CD8-positive, alpha-beta memory T cell (primary cell): ENCODE data around the gene ZNF318. TPM values are rescaled to one million over a fixed set of nuclear protein-coding genes. Genes with fewer than 3 reads are reported as not detected.

Source experiments
- CTCF ChIA-PET: fragments of 350-600 bp; sonication (Branson Sonifier 250); formaldehyde crosslinking; loops from one replicate; lab custom pipeline; 2021; ENCODE audit warnings: antibody characterized with exemption; lab: Charles Lee
- POLR2A ChIA-PET: fragments of 350-600 bp; sonication (Branson Sonifier 250); formaldehyde crosslinking; loops from one replicate; lab custom pipeline; 2021; ENCODE audit warnings: antibody characterized with exemption; lab: Charles Lee
- DNase-seq, 5 donors: peaks; one replicate each; pipeline versions ENCODE4 v3.0.0 to v3.0.0-alpha.2; 2020 to 2022; ENCODE audit warnings: mixed read lengths in 1 of 5
- H3K27ac ChIP-seq: one replicate; pipeline ENCODE4 v1.7.0; 2013; ENCODE audit warnings: low read depth, mild to moderate bottlenecking, low read length, moderate library complexity
- H3K27me3 ChIP-seq: 2 replicates; pipeline ENCODE4 v1.7.0; 2013; ENCODE audit warnings: low read length, mild to moderate bottlenecking; ENCODE audit not compliant: insufficient read depth, poor library complexity, severe bottlenecking
- H3K36me3 ChIP-seq: 2 replicates; pipeline ENCODE4 v1.7.0; 2013; ENCODE audit warnings: mild to moderate bottlenecking, low read length, moderate library complexity; ENCODE audit not compliant: insufficient read depth
- H3K4me1 ChIP-seq: 2 replicates; pipeline ENCODE4 v1.7.0; 2013; ENCODE audit warnings: mild to moderate bottlenecking, low read length, moderate library complexity; ENCODE audit not compliant: insufficient read depth
- H3K4me3 ChIP-seq: 2 replicates; pipeline ENCODE4 v1.7.0; 2013; ENCODE audit warnings: mild to moderate bottlenecking, low read length
- H3K9me3 ChIP-seq: 2 replicates; pipeline ENCODE4 v1.7.0; 2013; ENCODE audit warnings: mild to moderate bottlenecking, low read length
- H3K27ac Mint-ChIP-seq, 8 donors: one replicate each; pipeline ENCODE4 v1.8.0; 2020 to 2021; ENCODE audit warnings: mixed read lengths in 8 of 8, mild to moderate bottlenecking in 6 of 8, inconsistent platforms in 3 of 8, moderate library complexity in 3 of 8
- H3K27me3 Mint-ChIP-seq, 2 donors: one replicate each; pipeline ENCODE4 v1.8.0; 2020 to 2021; ENCODE audit warnings: mixed read lengths in 2 of 2, mild to moderate bottlenecking in 1 of 2, moderate library complexity in 1 of 2
- H3K36me3 Mint-ChIP-seq, 3 donors: one replicate each; pipeline ENCODE4 v1.8.0; 2020 to 2021; ENCODE audit warnings: mixed read lengths in 3 of 3, inconsistent platforms in 1 of 3, mild to moderate bottlenecking in 1 of 3
- H3K4me1 Mint-ChIP-seq, 3 donors: one replicate each; pipeline ENCODE4 v1.8.0; 2020 to 2021; ENCODE audit warnings: mixed read lengths in 3 of 3, inconsistent platforms in 1 of 3, mild to moderate bottlenecking in 1 of 3
- H3K4me3 Mint-ChIP-seq, 7 donors: one replicate each; pipeline ENCODE4 v1.8.0; 2020 to 2021; ENCODE audit warnings: mixed read lengths in 7 of 7, mild to moderate bottlenecking in 6 of 7, moderate library complexity in 4 of 7, inconsistent platforms in 2 of 7
- H3K9me3 Mint-ChIP-seq, 5 donors: one replicate each; pipeline ENCODE4 v1.8.0; 2020 to 2022; ENCODE audit warnings: mixed read lengths in 5 of 5, mild to moderate bottlenecking in 3 of 5, moderate library complexity in 2 of 5, inconsistent platforms in 1 of 5
- polyA plus RNA-seq: library from polyadenylated mRNA; unstranded; fragments of 300-500 nt; fragmentation: Illumina TruSeq; gene quantifications from one replicate; pipeline ENCODE4 v1.2.3, GENCODE V29; 2021
- total RNA-seq, 2 experiments: library from RNA; stranded (reverse); gene quantifications; one replicate each; pipeline ENCODE4 v1.2.3, GENCODE V29; 2021

The ZNF318 gene
- total and polyA plus RNA-seq, 3 experiments from 2014 or later, result 6.4 to 12.0 (median 11.8) TPM

DNA sequence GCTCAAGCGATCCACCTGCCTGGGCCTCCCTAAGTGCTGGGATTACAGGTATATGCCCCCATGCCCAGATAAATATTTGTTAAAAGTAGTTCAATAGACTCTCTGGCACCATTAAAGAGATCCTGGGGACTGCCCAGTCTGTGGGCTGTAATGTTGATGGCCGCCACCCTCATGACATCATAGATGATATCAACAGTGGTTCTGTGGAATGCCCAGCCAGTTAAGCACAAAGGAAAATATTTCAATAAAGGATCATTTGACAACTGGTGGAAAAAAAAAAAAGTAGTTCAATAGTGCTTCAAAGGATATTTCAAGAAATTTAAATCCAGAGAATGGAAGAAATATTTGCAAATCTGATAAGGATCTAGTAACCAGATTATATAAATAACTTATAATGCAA lies 59.3 kb downstream of the ZNF318 start:
- Mint-ChIP-seq H3K9me3 (no peaks in the 10 kb centered on the region), H3K4me1 (peaks cover 3 to 19% (median 8%) of the 10 kb centered on the region in 3 donors), H3K4me3 (peak overlapping the region in 1 of 7 donors; percentile 24), H3K27me3 (peaks cover 8 to 13% of the 10 kb centered on the region in 2 donors), H3K36me3 (no peaks in the 10 kb centered on the region), H3K27ac (no peak overlapping the region)
- Histone ChIP-seq H3K9me3 (no peaks in the 10 kb centered on the region), H3K4me1 (peaks cover 15% of the 10 kb centered on the region), H3K27me3 (no peaks in the 10 kb centered on the region), H3K36me3 (no peaks in the 10 kb centered on the region), H3K27ac (no peak overlapping the region), H3K4me3 (no peak overlapping the region)
- ChIA-PET CTCF (interaction anchor here (1.0 to 4.1 kb wide), 5 partner anchors 13 to 196 kb away, joined by 3 to 18 read pairs (median 3); partner anchors contain the start of gene DNPH1), POLR2A (no interaction called here)
- DNase-seq, result no peak

GRCh38 chr6:43308990-43309477 lies 60.4 kb downstream of the ZNF318 start:
- H3K4me1 ChIP-seq, result peaks cover 15% of the 10 kb centered on the region

DNA sequence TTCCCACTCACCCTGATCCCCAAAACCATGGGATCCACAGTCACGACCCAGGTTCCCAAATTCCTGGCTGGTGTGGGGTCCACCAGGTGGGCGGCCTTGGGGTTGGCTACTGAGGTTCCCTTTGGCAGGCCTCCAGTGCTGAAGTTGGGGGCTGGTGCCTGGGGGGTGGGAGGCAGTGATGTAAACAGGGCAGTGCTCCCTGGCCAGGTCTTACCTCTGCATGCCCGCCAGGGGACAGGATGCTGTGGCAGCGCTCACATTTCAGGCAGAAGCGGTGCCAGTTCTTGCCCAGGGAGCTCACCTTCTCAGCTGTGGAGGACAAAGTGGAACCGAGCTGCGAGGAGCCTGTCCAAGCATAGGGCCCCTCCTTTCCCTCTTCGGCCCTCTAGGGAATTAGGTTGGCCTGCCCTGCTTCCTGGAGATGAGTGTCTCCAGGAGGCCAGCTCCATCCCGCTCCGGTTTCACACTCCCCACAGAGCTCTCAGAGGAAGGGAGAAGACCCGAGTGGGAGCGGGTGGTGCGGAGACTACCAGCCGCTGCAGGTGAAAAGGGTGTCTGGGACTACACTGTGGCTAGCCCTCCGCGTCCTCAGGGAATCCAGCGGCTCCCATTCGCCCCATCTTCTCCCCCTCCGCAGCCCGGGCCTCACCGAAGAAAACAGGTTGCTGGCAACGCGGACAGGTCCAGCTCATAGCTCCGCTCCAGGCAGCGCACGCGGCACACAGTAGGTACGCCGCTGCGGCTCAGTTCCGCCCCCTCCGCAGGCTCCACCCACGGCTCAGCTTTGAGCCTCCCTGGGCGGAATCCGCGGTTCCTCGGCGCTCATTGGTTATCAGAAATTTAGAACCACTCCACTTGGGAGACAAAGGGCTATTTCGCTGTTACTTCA lies 61.1 kb downstream of the ZNF318 start, which contains the start of gene CRIP3:
Gene CRIP3, minus strand, starts transcription at position 726 of the 889 bp plus-strand sequence. Its CDS starts 34 bp downstream, at position 692.
- H3K4me3 ChIP-seq, result peak within 1 kb of the TSS; percentile 64
- H3K27ac ChIP-seq, result no peak within 1 kb of the TSS
- POLR2A ChIA-PET, result interaction anchor here (0.9 kb wide), 1 partner anchor 61 kb away, joined by 3 read pairs; the partner anchor contains the start of gene ZNF318
- H3K4me1 ChIP-seq, result peaks cover 15% of the 10 kb centered on the region
- no peaks in the 10 kb centered on the region for H3K9me3 ChIP-seq
- no peaks in the 10 kb centered on the region for H3K36me3 Mint-ChIP-seq
- no peaks in the 10 kb centered on the region for H3K36me3 ChIP-seq
- peak; percentile 22 to 61 (median 28) for DNase-seq
- H3K4me1 Mint-ChIP-seq, result peaks cover 3 to 19% (median 8%) of the 10 kb centered on the region in 3 donors
- CTCF ChIA-PET, result interaction anchor here (0.9 to 4.1 kb wide), 11 partner anchors 11 to 198 kb away, joined by 3 to 18 read pairs (median 4); partner anchors contain the start of genes ABCC10, DNPH1, SLC22A7 and ZNF318
- peak within 1 kb of the TSS; percentile 75 to 83 (median 78) for H3K4me3 Mint-ChIP-seq
- no peaks in the 10 kb centered on the region for H3K9me3 Mint-ChIP-seq
- H3K27ac Mint-ChIP-seq, result peak within 1 kb of the TSS in 4 of 8 donors; percentile 38 to 61 (median 54)
- peaks cover 8 to 13% of the 10 kb centered on the region in 2 donors for H3K27me3 Mint-ChIP-seq
- H3K27me3 ChIP-seq, result no peaks in the 10 kb centered on the region

More at GRCh38 chr6:43308990-43309477, 60.4 kb downstream of the ZNF318 start:
- Histone ChIP-seq H3K4me3 (peak overlapping the region; percentile 64), H3K27ac (no peak overlapping the region), H3K27me3 (no peaks in the 10 kb centered on the region), H3K9me3 (no peaks in the 10 kb centered on the region), H3K36me3 (no peaks in the 10 kb centered on the region)
- peaks cover 3 to 19% (median 8%) of the 10 kb centered on the region in 3 donors for H3K4me1 Mint-ChIP-seq
- no peaks in the 10 kb centered on the region for H3K9me3 Mint-ChIP-seq
- peak overlapping the region; percentile 75 to 83 (median 78) for H3K4me3 Mint-ChIP-seq
- CTCF ChIA-PET, result interaction anchor here (0.9 to 4.1 kb wide), 9 partner anchors 11 to 118 kb away, joined by 3 to 18 read pairs (median 4); partner anchors contain the start of genes ABCC10, DNPH1, SLC22A7 and ZNF318
- DNase-seq, result no peak
- H3K27me3 Mint-ChIP-seq, result peaks cover 8 to 13% of the 10 kb centered on the region in 2 donors
- H3K36me3 Mint-ChIP-seq, result no peaks in the 10 kb centered on the region
- peak overlapping the region in 3 of 8 donors; percentile 38 to 60 (median 47) for H3K27ac Mint-ChIP-seq
- POLR2A ChIA-PET, result interaction anchor here (0.9 kb wide), 1 partner anchor 60 kb away, joined by 3 read pairs; the partner anchor contains the start of gene ZNF318

DNA sequence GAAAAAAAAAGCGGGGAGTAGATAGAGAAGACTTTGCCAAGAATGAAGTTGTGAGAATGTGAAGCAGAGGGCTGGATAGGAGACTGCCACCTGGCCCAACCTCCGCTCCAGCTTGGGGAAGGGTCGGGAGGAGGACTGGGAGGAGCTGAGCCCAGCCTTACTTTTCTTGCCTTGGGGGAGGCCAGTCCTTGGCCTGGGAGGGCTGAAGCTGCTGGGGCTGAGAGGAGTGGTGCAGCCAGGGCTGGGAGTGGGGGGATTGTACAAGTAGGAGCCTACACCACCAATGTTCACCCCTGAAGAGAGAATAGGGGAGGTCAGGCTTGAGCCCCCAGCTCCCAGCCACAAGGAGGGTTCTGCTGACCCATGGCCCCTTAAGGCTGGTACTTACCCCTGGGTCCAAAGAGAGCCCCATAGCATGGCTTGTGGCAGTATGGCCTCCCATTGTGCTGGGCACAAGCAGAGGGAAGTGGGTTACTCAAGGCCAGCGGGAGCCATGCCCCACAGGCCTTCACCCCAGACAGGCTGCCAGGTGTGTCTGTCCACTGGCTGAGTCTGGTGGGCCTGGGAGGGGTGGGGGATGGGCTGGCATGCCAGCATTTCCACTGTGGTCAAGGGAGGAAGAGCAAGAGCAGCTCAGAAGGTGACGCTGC lies 61.9 kb downstream of the ZNF318 start:
- Histone ChIP-seq H3K4me1 (peaks cover 15% of the 10 kb centered on the region), H3K4me3 (no peak overlapping the region), H3K36me3 (no peaks in the 10 kb centered on the region), H3K27me3 (no peaks in the 10 kb centered on the region), H3K27ac (no peak overlapping the region), H3K9me3 (no peaks in the 10 kb centered on the region)
- H3K27ac Mint-ChIP-seq, result peak overlapping the region in 3 of 8 donors; percentile 46 to 52 (median 50)
- H3K36me3 Mint-ChIP-seq, result no peaks in the 10 kb centered on the region
- H3K9me3 Mint-ChIP-seq, result no peaks in the 10 kb centered on the region
- peaks cover 3 to 19% (median 8%) of the 10 kb centered on the region in 3 donors for H3K4me1 Mint-ChIP-seq
- H3K27me3 Mint-ChIP-seq, result peaks cover 8 to 13% of the 10 kb centered on the region in 2 donors
- DNase-seq, result no peak
- ChIA-PET CTCF (interaction anchor here (0.9 to 4.1 kb wide), 5 partner anchors 11 to 199 kb away, joined by 3 to 18 read pairs (median 4); no protein-coding TSS in a partner anchor), POLR2A (interaction anchor here (0.6 kb wide), 1 partner anchor 90 kb away, joined by 5 read pairs; no protein-coding TSS in a partner anchor)
- H3K4me3 Mint-ChIP-seq, result peak overlapping the region in 3 of 7 donors; percentile 7 to 52 (median 21)

- H3K27ac ChIP-seq, result no peak overlapping the region
- no peak overlapping the region for H3K4me3 ChIP-seq
- POLR2A ChIA-PET, result no interaction called here
- Mint-ChIP-seq H3K36me3 (no peaks in the 10 kb centered on the region), H3K9me3 (no peaks in the 10 kb centered on the region), H3K4me1 (peaks cover 3 to 19% (median 8%) of the 10 kb centered on the region in 3 donors), H3K4me3 (no peak overlapping the region), H3K27me3 (peaks cover 7 to 18% of the 10 kb centered on the region in 2 donors), H3K27ac (peak overlapping the region in 1 of 8 donors; percentile 37)
- no peaks in the 10 kb centered on the region for H3K36me3 ChIP-seq
- no peaks in the 10 kb centered on the region for H3K27me3 ChIP-seq
- no peaks in the 10 kb centered on the region for H3K9me3 ChIP-seq
- no peak for DNase-seq
- CTCF ChIA-PET, result interaction anchor here (1.2 to 4.1 kb wide), 2 partner anchors 80 to 92 kb away, joined by 3 to 18 read pairs; no protein-coding TSS in a partner anchor
- H3K4me1 ChIP-seq, result peaks cover 15% of the 10 kb centered on the region
These were observed 63.4 kb downstream of the ZNF318 start for GRCh38 chr6:43306086-43306485.

- no peak overlapping the region for H3K27ac ChIP-seq
- H3K4me3 ChIP-seq, result no peak overlapping the region
- H3K36me3 ChIP-seq, result no peaks in the 10 kb centered on the region
- POLR2A ChIA-PET, result no interaction called here
- no peak overlapping the region for H3K4me3 Mint-ChIP-seq
- no peaks in the 10 kb centered on the region for H3K9me3 Mint-ChIP-seq
- no peak overlapping the region for H3K27ac Mint-ChIP-seq
- H3K36me3 Mint-ChIP-seq, result no peaks in the 10 kb centered on the region
- no peaks in the 10 kb centered on the region for H3K9me3 ChIP-seq
- DNase-seq, result no peak
- H3K4me1 ChIP-seq, result peaks cover 15% of the 10 kb centered on the region
- peaks cover 3 to 19% (median 8%) of the 10 kb centered on the region in 3 donors for H3K4me1 Mint-ChIP-seq
- CTCF ChIA-PET, result no interaction called here
- no peaks in the 10 kb centered on the region for H3K27me3 ChIP-seq
- H3K27me3 Mint-ChIP-seq, result peaks cover 5 to 18% of the 10 kb centered on the region in 2 donors
These were observed 64.6 kb downstream of the ZNF318 start for GRCh38 chr6:43304882-43305281.

DNA sequence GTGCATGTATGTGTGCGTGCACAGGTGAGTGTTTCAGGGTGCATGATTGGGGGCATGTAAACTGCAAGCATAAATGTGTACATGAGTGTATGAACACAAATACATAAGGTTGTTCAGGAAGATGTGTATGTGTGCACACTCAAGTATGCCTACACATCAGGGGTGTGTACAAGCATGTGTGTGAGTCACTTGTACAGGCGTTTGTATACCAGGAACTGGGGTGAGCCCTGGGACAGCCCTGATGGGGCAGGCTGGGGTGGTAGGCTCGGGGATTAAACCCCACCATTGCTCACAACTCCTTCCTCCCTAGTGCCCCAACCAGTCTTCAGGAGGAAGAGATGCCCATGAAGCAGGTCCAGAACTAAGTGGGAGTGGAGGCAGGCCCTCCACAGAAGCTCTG lies 65.1 kb downstream of the ZNF318 start:
- H3K9me3 Mint-ChIP-seq, result no peaks in the 10 kb centered on the region
- H3K4me3 Mint-ChIP-seq, result no peak overlapping the region
- CTCF ChIA-PET, result no interaction called here
- H3K36me3 Mint-ChIP-seq, result no peaks in the 10 kb centered on the region
- Histone ChIP-seq H3K4me1 (peaks cover 14% of the 10 kb centered on the region), H3K36me3 (no peaks in the 10 kb centered on the region), H3K9me3 (no peaks in the 10 kb centered on the region), H3K27ac (no peak overlapping the region), H3K27me3 (no peaks in the 10 kb centered on the region), H3K4me3 (no peak overlapping the region)
- peaks cover 3 to 19% (median 8%) of the 10 kb centered on the region in 3 donors for H3K4me1 Mint-ChIP-seq
- POLR2A ChIA-PET, result no interaction called here
- no peak for DNase-seq
- peak overlapping the region in 1 of 8 donors; percentile 31 for H3K27ac Mint-ChIP-seq
- peaks cover 6 to 23% of the 10 kb centered on the region in 2 donors for H3K27me3 Mint-ChIP-seq
